Activated CD4-positive, alpha-beta memory T cell treated with anti-CD3 and anti-CD28 coated beads for 36 hours (primary cell): ENCODE measurements around the gene SLC6A15. TPM values are rescaled to one million over a fixed set of nuclear protein-coding genes. Genes with fewer than 3 reads are reported as not detected.

Experiments
- CTCF ChIA-PET: fragments of 350-600 bp; sonication (Branson Sonifier 250); formaldehyde crosslinking; loops from one replicate; lab custom pipeline; 2021; ENCODE audit warnings: antibody characterized with exemption, inconsistent platforms; lab: Charles Lee
- POLR2A ChIA-PET: fragments of 350-600 bp; sonication (Branson Sonifier 250); formaldehyde crosslinking; loops from one replicate; lab custom pipeline; 2021; ENCODE audit warnings: antibody characterized with exemption; lab: Charles Lee
- DNase-seq: peaks from one replicate; pipeline ENCODE4 v3.0.0-alpha.2; 2020
- H3K27ac Mint-ChIP-seq: one replicate; pipeline ENCODE4 v1.8.0; 2021; ENCODE audit warnings: mixed read lengths
- H3K27me3 Mint-ChIP-seq: one replicate; pipeline ENCODE4 v1.8.0; 2021; ENCODE audit warnings: mixed read lengths
- H3K36me3 Mint-ChIP-seq: one replicate; pipeline ENCODE4 v1.8.0; 2021; ENCODE audit warnings: mixed read lengths
- H3K4me1 Mint-ChIP-seq: one replicate; pipeline ENCODE4 v1.8.0; 2021; ENCODE audit warnings: low read depth, mixed read lengths
- H3K4me3 Mint-ChIP-seq: one replicate; pipeline ENCODE4 v1.8.0; 2021; ENCODE audit warnings: mild to moderate bottlenecking, mixed read lengths
- H3K9me3 Mint-ChIP-seq: one replicate; pipeline ENCODE4 v1.8.0; 2021; ENCODE audit warnings: mixed read lengths
- intact Hi-C: fragments of 100-400 bp; cut with micrococcal nuclease; formaldehyde crosslinking; loops from one replicate; pipeline ENCODE4 v1.15.1; 2023
- total RNA-seq, 2 experiments: library from RNA; stranded (reverse); gene quantifications; one replicate each; pipeline ENCODE4 v1.2.3, GENCODE V29; 2021

The SLC6A15 gene
- total RNA-seq, 2 experiments from 2014 or later: 0.12 to 0.17 TPM

GRCh38 chr12:84816916-84817695, 95.5 kb downstream of the SLC6A15 start:
- DNase-seq: no peak
- intact Hi-C loops: no loop called here
- ChIA-PET CTCF (no interaction called here), POLR2A (no interaction called here)
- Mint-ChIP-seq H3K4me1 (no peaks in the 10 kb centered on the region), H3K27ac (no peak overlapping the region), H3K36me3 (no peaks in the 10 kb centered on the region), H3K27me3 (no peaks in the 10 kb centered on the region), H3K9me3 (no peaks in the 10 kb centered on the region), H3K4me3 (no peak overlapping the region)

GRCh38 chr12:84814664-84815245, 97.8 kb downstream of the SLC6A15 start:
- no peak for DNase-seq
- Mint-ChIP-seq H3K4me3 (no peak overlapping the region), H3K36me3 (no peaks in the 10 kb centered on the region), H3K9me3 (no peaks in the 10 kb centered on the region), H3K27ac (no peak overlapping the region), H3K27me3 (no peaks in the 10 kb centered on the region), H3K4me1 (no peaks in the 10 kb centered on the region)
- POLR2A ChIA-PET: no interaction called here
- intact Hi-C loops: no loop called here
- CTCF ChIA-PET: no interaction called here

DNA sequence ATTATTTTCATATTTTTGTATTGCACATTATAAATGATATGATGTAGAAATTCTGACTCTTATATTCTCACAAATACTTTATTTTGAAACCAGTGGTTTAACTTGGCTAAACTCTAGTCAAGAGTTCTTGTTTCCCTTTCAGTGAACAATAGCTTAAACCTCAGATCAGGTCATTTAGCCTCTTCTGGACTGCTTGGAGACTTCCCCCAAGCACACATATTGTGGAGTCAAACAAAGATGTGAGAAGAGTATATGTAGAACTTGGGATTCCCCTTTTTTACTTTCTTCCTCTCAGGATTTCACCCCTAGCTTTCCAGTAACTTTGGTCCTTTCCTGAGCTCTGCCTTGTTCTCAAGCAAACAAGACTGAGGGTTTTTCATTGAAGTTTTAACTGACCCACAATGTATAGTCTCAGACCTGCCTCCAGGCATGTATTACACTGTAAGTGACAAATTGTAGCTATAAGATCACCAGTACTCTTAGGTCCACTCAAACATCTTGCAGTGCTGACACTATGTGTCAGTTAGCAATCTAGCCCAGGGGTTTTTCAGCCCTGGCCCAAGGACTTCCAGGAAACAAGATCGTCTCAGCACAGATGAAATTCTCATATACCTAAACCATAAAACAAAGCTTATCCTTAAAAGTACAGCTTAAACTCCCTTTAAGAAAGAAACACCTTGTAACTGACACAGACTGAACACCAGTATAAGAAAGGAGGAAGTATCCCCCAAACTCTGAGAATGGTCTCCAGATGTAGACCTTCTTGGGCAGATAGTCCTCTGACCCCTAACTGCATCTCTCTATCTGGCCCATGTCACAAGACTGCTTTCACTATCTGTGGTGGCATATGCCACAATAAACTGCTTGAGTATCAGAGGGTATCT, 98.6 kb downstream of the SLC6A15 start:
- H3K27ac Mint-ChIP-seq: no peak overlapping the region
- no peak overlapping the region for H3K4me3 Mint-ChIP-seq
- no peaks in the 10 kb centered on the region for H3K9me3 Mint-ChIP-seq
- no peaks in the 10 kb centered on the region for H3K36me3 Mint-ChIP-seq
- intact Hi-C loops: no loop called here
- no peak for DNase-seq
- H3K4me1 Mint-ChIP-seq: no peaks in the 10 kb centered on the region
- no peaks in the 10 kb centered on the region for H3K27me3 Mint-ChIP-seq
- POLR2A ChIA-PET: no interaction called here
- CTCF ChIA-PET: no interaction called here

DNA sequence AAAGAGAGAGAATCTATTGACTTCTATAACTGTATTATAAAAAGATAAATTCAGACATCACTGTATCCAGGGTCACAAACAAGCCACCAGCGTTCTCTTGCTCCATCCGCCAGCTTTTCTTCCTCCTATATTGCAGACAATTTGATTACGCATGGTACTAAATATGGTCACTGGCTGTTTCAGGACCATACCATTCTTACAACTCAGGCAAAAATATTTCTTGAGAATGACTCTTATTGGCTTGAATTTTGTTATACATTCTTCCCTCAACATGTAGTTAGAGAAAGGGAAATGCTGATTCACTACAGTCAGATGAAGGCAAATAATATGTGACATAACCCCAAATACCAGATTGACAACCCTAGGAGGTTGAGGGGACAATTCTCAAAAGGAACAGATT, 101.3 kb downstream of the SLC6A15 start:
- intact Hi-C loops: no loop called here
- DNase-seq: no peak
- Mint-ChIP-seq H3K9me3 (no peaks in the 10 kb centered on the region), H3K36me3 (no peaks in the 10 kb centered on the region), H3K4me3 (no peak overlapping the region), H3K4me1 (no peaks in the 10 kb centered on the region), H3K27me3 (no peaks in the 10 kb centered on the region), H3K27ac (no peak overlapping the region)
- CTCF ChIA-PET: no interaction called here
- POLR2A ChIA-PET: no interaction called here

GRCh38 chr12:84810611-84811010, 102.0 kb downstream of the SLC6A15 start:
- no peak overlapping the region for H3K4me3 Mint-ChIP-seq
- H3K4me1 Mint-ChIP-seq: no peaks in the 10 kb centered on the region
- no peak overlapping the region for H3K27ac Mint-ChIP-seq
- intact Hi-C loops: no loop called here
- no peaks in the 10 kb centered on the region for H3K27me3 Mint-ChIP-seq
- POLR2A ChIA-PET: no interaction called here
- H3K9me3 Mint-ChIP-seq: no peaks in the 10 kb centered on the region
- CTCF ChIA-PET: no interaction called here
- H3K36me3 Mint-ChIP-seq: no peaks in the 10 kb centered on the region
- DNase-seq: no peak

Other genes with a start within 250 kb of the SLC6A15 start
- gene TSPAN19, start 123.5 kb upstream of the SLC6A15 start, total RNA-seq: not detected
- not detected for gene LRRIQ1, start 123.6 kb upstream of the SLC6A15 start, total RNA-seq